NCI-H1930 (cell line): ENCODE measurements around the gene DOK7.
"Not testable (repeated sequence)": the region's sequence is repeated elsewhere in the genome, so short reads cannot be mapped to it uniquely, and the experiment has no call there.

ENCODE experiments used
- DNase-seq, 2 experiments: peaks; one replicate each; lab custom pipeline; 2025; lab: John Stamatoyannopoulos, UW

DOK7 gene

DNA sequence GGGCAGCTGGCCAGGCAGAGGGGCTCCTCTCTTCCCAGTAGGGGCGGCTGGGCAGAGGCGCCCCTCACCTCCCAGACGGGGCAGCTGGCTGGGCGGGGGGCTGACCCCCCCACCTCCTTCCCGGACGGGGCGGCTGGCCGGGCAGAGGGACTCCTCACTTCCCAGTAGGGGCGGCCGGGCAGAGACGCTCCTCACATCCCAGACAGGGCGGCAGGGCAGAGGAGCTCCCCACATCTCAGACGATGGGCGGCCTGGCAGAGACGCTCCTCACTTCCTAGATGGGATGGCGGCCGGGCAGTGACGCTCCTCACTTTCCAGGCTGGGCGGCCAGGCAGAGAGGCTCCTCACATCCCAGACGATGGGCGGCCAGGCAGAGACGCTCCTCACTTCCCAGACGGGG lies 75.8 kb downstream of the DOK7 start:
- DNase-seq: not testable (repeated sequence)

DNA sequence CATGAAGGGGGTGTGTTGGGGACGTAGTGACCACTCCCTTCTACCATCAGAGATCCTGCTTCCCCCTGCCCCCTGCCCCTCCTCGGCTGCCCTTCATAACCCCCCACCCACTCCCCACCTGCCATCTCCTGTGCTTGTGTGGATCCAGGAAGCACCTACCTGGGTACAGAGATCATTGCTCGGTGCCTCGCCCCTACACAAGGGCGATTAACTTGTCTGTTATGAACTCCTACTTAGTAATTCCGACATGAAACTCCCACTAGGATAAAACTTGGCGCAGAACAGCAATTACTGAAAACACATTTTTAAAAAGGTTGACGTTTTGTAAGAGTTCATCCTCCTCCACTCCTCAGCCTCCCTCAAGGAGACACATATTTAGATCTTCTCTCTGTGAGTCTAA lies 80.3 kb downstream of the DOK7 start:
- not testable (repeated sequence) for DNase-seq
